ENCODE results near the gene GPR173.

The GPR173 gene

DNA sequence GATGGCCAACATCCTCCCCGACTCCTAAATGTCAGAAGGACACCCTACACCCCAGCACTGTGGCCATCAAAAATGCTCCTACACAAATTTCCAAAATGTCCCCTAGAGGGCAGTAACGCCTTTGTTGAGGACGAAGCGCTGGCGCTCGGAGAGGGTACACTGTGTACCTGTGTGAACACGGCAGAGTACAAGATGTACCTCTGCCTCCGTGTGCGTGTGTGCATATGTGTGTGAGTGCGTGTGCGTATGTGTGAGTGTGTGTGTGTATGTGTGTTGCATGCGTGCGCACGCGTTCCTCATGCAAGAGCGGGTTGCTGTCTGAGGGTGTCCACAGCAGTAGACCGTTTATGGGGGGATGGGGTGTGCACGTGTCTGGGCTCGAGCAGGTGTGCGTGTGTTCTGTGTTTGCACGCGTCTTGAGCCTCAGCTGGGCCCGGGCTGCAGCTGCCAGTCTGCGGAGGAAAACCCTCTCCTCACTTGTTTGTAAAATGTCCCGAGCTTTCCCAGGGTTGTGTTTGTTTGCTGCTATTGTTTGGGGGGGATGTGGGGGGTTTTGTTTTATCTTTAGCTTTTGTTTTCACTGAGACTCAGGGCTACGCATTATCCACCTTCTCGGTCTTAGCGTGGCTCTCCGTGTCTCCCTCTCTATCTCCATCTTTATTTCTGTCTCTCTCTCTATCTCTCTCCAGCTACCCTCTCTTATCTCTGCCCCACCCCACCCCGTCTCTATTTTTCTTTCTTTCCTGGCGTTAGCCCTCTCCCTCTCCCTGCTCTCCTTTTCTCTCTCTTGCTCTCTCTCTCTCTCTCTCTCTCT is 23.2 kb downstream of the GPR173 start:
- DNase-seq, result peak; percentile 70

DNA sequence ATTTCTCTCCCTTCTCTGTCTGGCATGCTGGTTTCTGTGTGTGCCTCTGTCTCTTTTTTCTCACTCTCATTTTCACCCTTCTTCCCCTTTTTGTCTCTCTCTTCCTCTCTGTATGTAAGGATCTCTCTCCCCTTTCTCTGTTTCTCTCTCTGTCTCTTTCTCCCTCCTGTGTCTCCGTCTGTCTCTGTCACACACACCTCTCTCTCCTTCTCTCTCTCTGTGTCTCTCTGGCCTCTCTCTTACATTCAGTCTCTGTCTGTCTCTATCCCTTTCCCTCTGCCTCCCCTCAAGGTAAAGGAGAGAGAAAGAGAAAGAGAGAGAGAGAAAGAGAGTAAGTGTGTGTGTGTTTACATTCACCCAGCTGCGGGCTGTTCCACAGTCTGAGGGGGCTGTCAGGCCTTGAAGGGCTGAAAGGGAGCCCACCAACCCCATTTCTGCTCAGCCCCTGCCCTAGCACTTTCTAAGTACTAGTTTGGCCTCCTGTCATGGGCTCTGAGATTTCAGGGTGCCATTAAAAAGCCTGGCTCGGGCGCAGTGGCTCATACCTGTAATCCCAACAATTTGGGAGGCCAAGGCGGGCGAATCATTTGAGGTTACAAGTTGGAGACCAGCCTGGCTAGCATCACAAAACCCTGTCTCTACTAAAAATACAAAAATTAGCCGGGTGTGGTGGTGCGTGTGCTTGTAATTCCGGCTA is 24.0 kb downstream of the GPR173 start:
- no peak for DNase-seq

DNA sequence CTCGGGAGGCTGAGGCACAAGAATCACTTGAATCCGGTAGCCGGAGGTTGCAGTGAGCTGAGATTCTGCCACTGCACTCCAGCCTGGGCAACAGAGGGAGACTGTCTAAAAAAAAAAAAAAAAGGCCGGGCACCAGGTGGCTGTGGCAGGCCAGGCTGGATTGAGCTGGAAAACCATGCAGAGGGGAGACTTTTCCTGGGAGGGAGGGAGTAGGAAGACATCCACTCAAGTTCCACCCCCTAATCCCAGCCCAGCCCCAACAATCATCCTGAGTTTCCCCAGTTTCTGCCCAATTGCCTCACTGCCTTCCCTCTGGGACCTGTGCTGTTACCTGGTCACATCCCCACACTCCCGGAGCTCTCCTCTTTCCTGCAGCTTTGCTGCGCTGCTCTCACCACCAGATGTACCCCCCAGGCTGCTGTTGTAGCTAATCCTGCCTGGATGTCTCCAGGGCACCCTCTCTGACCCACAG is 24.6 kb downstream of the GPR173 start:
- peak; percentile 32 for DNase-seq

DNA sequence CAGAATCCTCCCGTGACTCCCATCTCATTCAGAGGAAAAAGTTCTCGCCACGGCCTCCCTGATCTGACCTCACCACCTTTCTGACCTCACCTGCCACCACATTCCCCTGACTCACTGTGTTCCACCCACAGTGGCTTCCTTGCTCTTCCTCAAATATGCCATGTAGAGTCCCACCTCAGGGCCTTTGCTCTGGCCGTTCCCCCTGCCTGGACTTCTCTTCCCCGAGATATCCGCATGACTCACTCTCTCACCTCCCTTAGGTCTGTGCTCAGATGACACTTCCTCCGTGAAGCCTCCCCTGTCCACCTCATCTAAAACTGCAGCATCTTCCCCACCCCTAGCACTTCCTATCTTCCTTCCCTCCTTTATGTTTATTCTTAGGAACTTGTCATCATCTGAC is 26.4 kb downstream of the GPR173 start:
- DNase-seq, result no peak

DNA sequence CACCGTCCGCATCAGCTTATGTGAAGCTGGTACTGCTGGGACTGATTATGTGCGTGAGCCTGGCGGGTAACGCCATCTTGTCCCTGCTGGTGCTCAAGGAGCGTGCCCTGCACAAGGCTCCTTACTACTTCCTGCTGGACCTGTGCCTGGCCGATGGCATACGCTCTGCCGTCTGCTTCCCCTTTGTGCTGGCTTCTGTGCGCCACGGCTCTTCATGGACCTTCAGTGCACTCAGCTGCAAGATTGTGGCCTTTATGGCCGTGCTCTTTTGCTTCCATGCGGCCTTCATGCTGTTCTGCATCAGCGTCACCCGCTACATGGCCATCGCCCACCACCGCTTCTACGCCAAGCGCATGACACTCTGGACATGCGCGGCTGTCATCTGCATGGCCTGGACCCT is 28.1 kb downstream of the GPR173 start:
- no peak for DNase-seq

DNA sequence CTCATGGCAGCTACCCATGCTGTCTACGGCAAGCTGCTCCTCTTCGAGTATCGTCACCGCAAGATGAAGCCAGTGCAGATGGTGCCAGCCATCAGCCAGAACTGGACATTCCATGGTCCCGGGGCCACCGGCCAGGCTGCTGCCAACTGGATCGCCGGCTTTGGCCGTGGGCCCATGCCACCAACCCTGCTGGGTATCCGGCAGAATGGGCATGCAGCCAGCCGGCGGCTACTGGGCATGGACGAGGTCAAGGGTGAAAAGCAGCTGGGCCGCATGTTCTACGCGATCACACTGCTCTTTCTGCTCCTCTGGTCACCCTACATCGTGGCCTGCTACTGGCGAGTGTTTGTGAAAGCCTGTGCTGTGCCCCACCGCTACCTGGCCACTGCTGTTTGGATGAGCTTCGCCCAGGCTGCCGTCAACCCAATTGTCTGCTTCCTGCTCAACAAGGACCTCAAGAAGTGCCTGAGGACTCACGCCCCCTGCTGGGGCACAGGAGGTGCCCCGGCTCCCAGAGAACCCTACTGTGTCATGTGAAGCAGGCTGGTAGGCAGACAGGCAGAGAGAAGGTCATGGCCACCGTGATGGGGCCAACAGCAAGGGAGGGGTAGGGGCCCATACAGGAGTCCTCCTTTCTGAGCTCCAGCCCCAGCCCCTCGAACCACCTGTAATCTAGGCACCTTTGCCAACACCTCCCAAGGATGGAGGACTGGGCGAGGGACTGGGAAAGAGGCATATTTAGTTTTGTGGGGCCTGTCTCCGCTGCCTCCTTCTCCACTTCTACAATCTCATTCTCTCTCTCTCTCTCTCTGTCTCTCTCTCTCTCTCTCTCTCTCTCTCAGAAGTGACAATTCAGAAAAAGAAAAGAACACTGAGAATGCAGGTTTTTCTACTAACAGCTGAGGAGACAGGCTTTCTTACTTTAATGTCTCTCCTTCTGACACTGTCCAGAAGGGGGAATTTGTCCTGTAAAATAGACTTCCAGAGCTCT is 28.9 kb downstream of the GPR173 start:
- DNase-seq, result no peak

DNA sequence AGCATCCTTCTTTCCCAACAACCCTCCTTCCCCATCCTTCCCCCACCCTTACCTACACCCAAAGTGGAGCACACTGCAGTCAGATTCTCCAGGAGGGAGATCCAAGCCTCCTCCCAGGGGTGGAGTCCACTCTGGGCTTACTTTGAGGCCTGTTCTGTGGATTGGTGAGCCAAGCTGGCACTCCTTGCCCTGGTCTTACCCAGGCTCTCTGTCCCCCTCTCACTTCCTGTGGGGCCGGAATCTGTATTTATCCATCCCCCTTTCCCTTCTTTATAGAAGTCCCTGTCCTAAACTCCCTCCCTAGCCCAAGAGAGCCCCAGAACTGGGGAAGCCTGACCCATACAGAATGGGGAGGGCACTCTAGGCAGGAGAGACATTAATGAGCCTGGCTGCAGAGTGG is 30.4 kb downstream of the GPR173 start:
- no peak for DNase-seq

DNA sequence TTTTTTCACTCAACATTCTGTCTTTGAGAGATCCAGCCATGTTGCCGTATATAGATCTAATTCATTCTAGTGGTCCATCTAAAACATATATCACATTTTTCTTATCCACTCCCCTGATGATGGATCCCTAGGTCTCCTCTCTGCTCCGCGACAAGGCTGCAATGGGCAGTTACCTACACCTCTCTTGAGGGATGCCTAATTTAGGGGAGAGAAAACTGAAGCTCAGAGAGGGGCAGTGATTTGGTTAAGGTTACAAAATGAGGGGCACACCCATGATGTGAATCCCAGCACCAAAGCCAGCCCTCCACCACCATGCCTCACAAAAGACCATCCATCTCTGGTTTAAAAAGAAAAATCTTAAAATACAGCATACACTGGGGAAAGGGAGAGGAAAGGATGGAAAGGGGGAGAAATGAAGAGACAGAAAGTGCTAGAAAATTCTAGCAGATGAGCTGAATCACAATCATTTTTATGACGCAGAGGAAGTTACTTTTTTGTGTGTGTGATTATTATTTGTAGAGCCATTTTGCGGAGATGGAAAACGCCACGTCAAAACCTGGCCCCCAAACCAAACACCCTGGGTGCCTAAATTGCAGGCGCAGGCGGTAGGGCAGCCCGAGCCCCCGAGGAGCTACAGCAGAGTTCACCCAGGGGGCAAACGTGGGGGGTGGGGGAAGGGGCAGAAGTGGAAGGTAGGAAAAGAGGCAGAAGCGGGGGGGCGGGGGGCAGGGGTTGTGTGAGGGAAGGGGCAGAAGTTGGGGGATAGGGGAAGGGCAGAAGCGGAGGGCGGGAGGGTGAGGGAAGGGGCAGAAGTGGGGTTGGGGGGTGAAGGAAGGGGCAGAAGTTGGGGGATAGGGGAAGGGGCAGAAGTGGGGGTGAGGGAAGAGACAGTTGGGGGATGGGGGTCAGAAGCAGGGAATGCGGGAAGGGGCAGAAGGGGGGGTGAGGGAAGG is 32.3 kb downstream of the GPR173 start:
- no peak for DNase-seq

DNA sequence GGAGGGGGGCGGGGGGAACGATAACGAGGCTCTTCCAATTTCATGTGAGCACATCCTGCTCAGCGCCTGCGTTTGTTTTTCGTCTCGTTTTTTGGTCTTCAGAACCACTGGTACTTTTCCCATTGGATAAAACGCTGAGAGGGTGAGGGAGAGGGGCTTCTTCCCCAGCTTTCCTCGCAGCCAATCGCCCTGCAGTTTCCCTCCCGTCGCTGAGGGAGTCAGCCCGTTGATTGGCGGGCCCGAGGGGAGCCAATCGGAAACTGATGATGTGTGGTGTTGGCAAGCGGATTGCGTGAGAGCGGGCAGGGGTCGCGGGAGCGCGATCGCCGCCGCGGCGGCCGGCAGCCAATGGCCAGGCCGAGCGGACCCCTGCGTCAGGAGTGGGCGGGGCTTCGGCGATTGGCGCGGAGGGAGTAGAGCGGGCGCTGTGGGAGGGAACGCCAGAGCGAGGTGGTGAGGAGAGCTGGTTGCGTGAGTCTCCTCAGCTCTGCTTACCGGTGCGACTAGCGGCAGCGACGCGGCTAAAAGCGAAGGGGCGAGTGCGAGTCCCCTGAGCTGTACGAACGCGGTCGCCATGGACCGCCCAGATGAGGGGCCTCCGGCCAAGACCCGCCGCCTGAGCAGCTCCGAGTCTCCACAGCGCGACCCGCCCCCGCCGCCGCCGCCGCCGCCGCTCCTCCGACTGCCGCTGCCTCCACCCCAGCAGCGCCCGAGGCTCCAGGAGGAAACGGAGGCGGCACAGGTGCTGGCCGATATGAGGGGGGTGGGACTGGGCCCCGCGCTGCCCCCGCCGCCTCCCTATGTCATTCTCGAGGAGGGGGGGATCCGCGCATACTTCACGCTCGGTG is 33.6 kb downstream of the GPR173 start, which contains the start of gene TSPYL2:
Gene TSPYL2, plus strand, starts transcription at position 443 of the 848 bp plus-strand sequence. Its CDS starts 132 bp downstream, at position 575.
- DNase-seq, result peak; percentile 85

DNA sequence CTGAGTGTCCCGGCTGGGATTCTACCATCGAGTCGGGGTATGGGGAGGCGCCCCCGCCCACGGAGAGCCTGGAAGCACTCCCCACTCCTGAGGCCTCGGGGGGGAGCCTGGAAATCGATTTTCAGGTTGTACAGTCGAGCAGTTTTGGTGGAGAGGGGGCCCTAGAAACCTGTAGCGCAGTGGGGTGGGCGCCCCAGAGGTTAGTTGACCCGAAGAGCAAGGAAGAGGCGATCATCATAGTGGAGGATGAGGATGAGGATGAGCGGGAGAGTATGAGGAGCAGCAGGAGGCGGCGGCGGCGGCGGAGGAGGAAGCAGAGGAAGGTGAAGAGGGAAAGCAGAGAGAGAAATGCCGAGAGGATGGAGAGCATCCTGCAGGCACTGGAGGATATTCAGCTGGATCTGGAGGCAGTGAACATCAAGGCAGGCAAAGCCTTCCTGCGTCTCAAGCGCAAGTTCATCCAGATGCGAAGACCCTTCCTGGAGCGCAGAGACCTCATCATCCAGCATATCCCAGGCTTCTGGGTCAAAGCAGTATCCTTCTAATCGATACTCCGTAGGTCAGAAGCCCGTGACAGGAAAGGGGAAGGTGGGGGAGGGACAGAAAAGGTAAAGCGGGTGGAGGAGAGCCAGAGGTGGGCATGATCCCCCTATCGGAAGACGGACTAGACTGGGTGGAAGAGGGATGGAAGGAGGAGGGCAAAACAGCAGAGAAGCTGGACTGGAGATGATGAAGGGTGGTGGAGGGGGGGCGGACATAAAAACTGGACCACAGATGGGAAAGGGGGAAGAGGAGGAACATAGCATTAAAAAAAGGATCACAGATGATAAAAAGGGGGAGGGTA is 34.4 kb downstream of the GPR173 start:
- no peak for DNase-seq

DNA sequence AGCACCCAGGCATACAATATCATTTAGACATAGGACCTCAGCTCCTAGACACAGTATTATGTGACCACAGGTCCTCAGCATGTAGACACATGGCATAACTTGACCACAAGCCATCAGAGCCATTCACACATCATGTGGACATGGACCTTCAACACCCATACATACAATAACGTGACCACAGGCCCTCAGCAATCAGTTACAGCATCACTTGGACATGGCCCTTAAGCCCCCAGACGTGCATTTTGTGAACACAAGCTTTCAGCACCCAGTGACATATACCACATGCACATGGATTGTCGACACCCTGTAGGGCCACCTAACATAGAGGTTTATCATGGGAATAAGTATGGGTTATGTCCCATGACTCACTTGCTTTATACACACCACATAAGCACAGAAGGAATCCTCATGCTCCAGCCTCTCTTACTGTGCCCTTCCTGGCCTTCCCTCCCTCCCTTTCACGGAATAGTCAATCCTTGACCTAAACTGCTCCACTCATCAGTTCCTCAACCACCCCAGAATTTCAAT is 35.5 kb downstream of the GPR173 start:
- no peak for DNase-seq

DNA sequence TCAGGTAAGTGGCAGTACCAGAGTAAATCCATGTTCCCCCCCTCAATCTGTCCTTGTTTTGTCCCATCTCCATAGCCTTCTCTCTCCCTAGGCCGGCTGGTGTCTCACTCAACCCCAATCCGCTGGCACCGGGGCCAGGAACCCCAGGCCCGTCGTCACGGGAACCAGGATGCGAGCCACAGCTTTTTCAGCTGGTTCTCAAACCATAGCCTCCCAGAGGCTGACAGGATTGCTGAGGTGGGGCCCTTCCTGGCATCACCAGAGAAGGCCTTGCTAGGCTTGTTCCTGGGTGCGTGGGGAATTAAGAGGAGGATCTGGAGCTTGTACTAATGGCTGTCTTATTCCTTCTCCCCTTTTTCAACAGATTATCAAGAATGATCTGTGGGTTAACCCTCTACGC is 36.3 kb downstream of the GPR173 start:
- no peak for DNase-seq

DNA sequence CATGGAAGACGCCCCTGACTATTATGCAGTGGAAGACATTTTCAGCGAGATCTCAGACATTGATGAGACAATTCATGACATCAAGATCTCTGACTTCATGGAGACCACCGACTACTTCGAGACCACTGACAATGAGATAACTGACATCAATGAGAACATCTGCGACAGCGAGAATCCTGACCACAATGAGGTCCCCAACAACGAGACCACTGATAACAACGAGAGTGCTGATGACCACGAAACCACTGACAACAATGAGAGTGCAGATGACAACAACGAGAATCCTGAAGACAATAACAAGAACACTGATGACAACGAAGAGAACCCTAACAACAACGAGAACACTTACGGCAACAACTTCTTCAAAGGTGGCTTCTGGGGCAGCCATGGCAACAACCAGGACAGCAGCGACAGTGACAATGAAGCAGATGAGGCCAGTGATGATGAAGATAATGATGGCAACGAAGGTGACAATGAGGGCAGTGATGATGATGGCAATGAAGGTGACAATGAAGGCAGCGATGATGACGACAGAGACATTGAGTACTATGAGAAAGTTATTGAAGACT is 37.2 kb downstream of the GPR173 start:
- no peak for DNase-seq

DNA sequence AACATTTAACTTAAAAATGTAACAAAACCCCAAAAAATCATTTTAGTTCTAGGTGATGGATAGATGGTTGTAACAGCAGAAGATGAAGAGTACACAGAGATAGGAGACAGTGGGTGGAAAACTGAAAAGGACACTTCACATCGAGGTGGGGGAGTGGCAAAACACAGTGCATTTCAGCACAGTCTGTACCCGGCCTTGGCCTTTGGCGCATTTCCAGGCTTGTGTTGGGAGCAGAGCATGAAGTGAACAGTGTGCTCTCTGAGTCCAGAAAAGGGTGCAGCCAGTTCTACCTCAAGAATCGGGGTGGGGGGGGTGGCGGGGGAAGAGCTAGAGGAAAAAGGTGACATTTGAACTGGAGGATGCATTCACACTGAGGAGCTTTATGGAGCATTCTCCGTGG is 37.9 kb downstream of the GPR173 start:
- no peak for DNase-seq

DNA sequence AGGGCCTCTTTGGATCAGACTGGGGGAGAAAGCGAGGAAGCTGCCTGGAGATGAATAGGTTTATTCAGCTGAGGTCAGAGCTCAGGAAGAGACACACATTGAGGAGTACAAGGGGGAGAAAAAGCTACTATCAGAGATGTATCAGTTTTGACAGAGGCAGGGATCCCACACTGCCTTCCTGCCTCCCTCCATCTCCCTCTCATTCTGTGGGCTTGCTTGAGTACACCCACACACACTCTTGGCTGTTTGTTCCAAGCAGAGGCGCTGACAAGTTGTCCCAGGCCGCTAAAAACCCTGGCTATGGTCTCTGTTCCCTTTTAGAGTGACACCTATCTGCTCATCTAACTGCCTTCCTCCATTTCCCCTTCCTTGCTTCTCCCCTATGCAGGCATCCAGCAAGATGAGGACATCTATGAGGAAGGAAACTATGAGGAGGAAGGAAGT is 38.8 kb downstream of the GPR173 start:
- no peak for DNase-seq

DNA sequence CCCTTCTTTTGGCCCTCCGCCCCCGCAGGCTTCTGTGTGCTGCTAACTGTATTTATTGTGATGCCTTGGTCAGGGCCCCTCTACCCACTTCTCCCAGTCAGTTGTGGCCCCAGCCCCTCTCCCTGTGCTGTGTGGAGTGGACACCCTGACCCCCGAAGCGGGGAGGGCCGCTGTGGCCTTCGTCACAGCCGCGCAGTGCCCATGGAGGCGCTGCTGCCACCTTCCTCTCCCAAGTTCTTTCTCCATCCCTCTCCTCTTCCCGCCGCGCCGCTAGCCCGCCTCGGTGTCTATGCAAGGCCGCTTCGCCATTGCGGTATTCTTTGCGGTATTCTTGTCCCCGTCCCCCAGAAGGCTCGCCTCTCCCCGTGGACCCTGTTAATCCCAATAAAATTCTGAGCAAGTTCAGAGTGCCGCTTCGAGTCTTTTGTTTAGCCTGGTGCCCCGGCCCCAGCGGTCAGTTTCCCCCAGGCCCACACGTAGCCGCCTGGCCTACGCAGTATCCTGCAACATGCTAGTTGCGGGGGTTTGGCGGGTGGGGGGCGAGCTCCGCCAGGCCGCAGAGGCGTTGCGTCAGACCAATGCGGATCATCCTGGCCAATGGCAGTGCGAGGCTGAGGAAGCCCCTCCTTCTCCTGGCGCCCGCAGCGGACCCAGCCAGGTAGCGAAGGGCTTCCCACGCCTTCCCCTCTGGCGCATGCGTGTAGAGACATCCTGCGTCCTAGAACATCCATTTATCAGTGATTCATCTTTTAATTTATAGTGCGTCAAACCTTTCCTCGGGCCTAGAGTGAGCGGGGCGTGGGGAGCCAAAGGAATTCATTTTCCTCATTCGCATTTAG is 39.8 kb downstream of the GPR173 start:
- DNase-seq, result peak; percentile 59

DNA sequence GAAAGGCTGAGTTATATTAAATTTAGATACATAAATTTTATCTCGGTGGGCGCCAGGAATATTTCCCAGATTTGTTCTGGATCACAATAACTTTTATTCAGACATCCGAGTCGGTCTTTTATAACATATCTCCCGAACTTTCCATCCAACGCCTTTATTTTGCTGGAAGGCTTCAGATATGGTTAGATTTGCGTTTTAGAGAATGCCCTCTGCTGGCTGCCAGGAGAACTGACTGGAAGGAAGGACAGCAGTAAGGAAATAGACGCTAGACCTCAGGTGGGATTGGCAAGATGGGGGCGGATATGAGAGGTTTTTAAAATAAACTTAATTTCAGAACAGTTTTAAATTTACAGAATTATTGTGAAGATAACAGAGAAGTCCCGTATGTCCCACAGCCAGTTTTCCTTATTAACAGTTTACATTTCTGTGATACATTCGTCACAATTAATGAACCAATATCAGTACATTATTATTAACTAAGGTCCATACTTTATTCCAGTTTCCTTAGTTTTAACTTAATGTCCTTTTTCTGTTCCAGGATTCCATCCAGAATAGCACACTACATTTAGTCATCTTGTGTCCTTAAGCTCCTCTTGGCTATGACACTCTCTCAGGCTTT is 40.7 kb downstream of the GPR173 start:
- DNase-seq, result peak; percentile 68

DNA sequence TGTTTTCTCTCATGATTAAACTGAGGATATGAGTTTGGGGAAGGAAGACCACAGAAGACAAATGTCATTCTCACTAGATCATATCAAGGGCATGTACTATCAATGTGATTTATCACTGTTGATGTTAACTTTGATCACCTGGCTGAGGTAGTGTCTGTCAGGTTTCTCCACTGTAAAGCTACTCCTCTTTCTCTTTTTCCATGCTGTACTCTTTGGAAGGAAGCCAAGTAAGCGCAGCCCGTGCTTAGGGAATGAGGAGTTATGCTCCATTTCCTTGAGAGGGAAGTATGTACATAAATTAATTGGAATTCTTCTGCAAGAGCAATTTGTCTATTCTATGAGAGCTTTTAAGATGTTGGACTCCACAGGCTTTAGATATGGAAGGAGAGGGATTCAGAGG is 41.3 kb downstream of the GPR173 start:
- no peak for DNase-seq
